ENCODE measurements around the gene PAPPA2. TPM values are rescaled to one million over a fixed set of nuclear protein-coding genes. Genes with fewer than 3 reads are reported as not detected.

The PAPPA2 gene
- total RNA-seq, 1 experiment from 2014 or later, result not detected

- no peak overlapping the region for H3K4me3 ChIP-seq
- H3F3A ChIP-seq (ENCODE audit: insufficient read depth, low read depth), result no peaks in the 10 kb centered on the region
- no peaks in the 10 kb centered on the region for H4K20me1 ChIP-seq (ENCODE audit: insufficient read depth)
- no peaks in the 10 kb centered on the region for H3K27me3 ChIP-seq (ENCODE audit: insufficient read depth, low read depth)
- ChIA-PET CTCF (no interaction called here), POLR2A (ENCODE audit: unreplicated experiment) (no interaction called here)
- no peaks in the 10 kb centered on the region for H3K79me2 ChIP-seq (ENCODE audit: low read depth)
- no peaks in the 10 kb centered on the region for H3K9me2 ChIP-seq (ENCODE audit: insufficient read depth)
- no peaks in the 10 kb centered on the region for H3K9me3 ChIP-seq (ENCODE audit: insufficient read depth, low read depth)
- DNase-seq, result no peak
- intact Hi-C loops (cut with micrococcal nuclease; ENCODE audit: unreplicated experiment), result no loop called here
- H3K36me3 ChIP-seq (ENCODE audit: low read depth), result no peaks in the 10 kb centered on the region
- H3K4me2 ChIP-seq, result no peak overlapping the region
- H3K4me1 ChIP-seq (replicated peaks; ENCODE audit: insufficient read depth), result no peaks in the 10 kb centered on the region
- no TSS peak for BruUV-seq (replicated peaks)
- no peak for TF ChIP-seq CTCF (conservative IDR thresholded peaks at IDR 0.05)
- no peak for TF ChIP-seq EZH2 (IDR thresholded peaks at IDR 0.05; ENCODE audit: low read depth)
- no peak overlapping the region for H2AFZ ChIP-seq
- no peak overlapping the region for H3K27ac ChIP-seq
These were observed 220.0 kb downstream of the PAPPA2 start for GRCh38 chr1:176682830-176683535.

GRCh38 chr1:176691251-176692228 lies 228.6 kb downstream of the PAPPA2 start:
- Histone ChIP-seq H4K20me1 (ENCODE audit: insufficient read depth) (no peaks in the 10 kb centered on the region), H3K4me3 (no peak overlapping the region), H3K79me2 (ENCODE audit: low read depth) (no peaks in the 10 kb centered on the region), H3K27me3 (ENCODE audit: insufficient read depth, low read depth) (peaks cover 13% of the 10 kb centered on the region), H3K4me1 (replicated peaks; ENCODE audit: insufficient read depth) (no peaks in the 10 kb centered on the region), H3K36me3 (ENCODE audit: low read depth) (no peaks in the 10 kb centered on the region), H3F3A (ENCODE audit: insufficient read depth, low read depth) (no peaks in the 10 kb centered on the region), H3K4me2 (no peak overlapping the region), H2AFZ (no peak overlapping the region), H3K9me3 (ENCODE audit: insufficient read depth, low read depth) (no peaks in the 10 kb centered on the region), H3K27ac (no peak overlapping the region), H3K9me2 (ENCODE audit: insufficient read depth) (no peaks in the 10 kb centered on the region)
- intact Hi-C loops (cut with micrococcal nuclease; ENCODE audit: unreplicated experiment), result loop anchor here (1.0 to 5.0 kb wide), 2 partner anchors 129 to 316 kb away; no protein-coding TSS in a partner anchor
- DNase-seq, result peak; percentile 1 to 42
- BruUV-seq (replicated peaks), result no TSS peak
- POLR2A ChIA-PET (ENCODE audit: unreplicated experiment), result no interaction called here
- TF ChIP-seq CTCF (conservative IDR thresholded peaks at IDR 0.05), result peak; percentile 73
- no peak for TF ChIP-seq EZH2 (IDR thresholded peaks at IDR 0.05; ENCODE audit: low read depth)
- CTCF ChIA-PET, result no interaction called here

- Histone ChIP-seq H3K9me3 (ENCODE audit: insufficient read depth, low read depth) (no peaks in the 10 kb centered on the region), H2AFZ (no peak overlapping the region), H3K9me2 (ENCODE audit: insufficient read depth) (no peaks in the 10 kb centered on the region), H3K36me3 (ENCODE audit: low read depth) (no peaks in the 10 kb centered on the region), H3K4me3 (no peak overlapping the region), H3K4me1 (replicated peaks; ENCODE audit: insufficient read depth) (no peaks in the 10 kb centered on the region), H3K79me2 (ENCODE audit: low read depth) (no peaks in the 10 kb centered on the region), H3F3A (ENCODE audit: insufficient read depth, low read depth) (no peaks in the 10 kb centered on the region), H3K4me2 (no peak overlapping the region), H4K20me1 (ENCODE audit: insufficient read depth) (no peaks in the 10 kb centered on the region), H3K27ac (no peak overlapping the region), H3K27me3 (ENCODE audit: insufficient read depth, low read depth) (peaks cover 13% of the 10 kb centered on the region)
- CTCF ChIA-PET, result no interaction called here
- no TSS peak for BruUV-seq (replicated peaks)
- DNase-seq, result no peak
- POLR2A ChIA-PET (ENCODE audit: unreplicated experiment), result no interaction called here
- TF ChIP-seq CTCF (conservative IDR thresholded peaks at IDR 0.05) (no peak), EZH2 (IDR thresholded peaks at IDR 0.05; ENCODE audit: low read depth) (no peak)
- intact Hi-C loops (cut with micrococcal nuclease; ENCODE audit: unreplicated experiment), result loop anchor here (5.0 kb wide), 1 partner anchor 130 kb away; no protein-coding TSS in a partner anchor
These were observed 229.5 kb downstream of the PAPPA2 start for GRCh38 chr1:176692431-176692830.

All from PC-9 (cell line).